ENCODE measurements around the gene UBL3. TPM values are rescaled to one million over a fixed set of nuclear protein-coding genes. Genes with fewer than 3 reads are reported as not detected.

Gene UBL3
- total RNA-seq, 1 experiment from 2014 or later, result 10.7 TPM

DNA sequence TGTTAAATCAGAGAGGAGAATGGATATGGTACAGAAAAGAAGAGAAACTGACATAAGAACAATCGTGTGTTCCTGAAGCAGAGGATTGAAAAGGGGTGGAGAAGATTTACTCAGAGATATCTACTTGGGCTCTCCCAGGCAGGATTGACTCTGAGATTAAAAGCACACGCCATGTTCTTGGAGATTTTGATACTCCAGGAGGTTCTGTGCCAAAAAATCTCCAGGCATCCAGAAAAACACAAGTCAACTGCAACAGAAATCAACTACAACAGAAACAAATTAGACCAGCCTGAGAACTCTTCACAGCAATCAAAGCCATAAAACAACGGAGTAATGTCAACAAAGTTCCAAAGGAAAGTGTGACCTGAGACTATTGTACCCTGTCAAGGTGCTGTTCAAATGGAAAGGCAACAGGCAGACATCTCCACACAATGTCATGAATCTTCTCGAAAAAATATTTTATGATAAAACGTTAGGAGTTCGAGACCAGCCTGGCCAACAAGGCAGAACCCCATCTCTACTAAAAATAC is 104.2 kb downstream of the UBL3 start:
- H3K36me3 ChIP-seq (ENCODE audit: control insufficient read depth in 1 of 2, insufficient read depth in 2 of 2, low read length in 2 of 2), result no peaks in the 10 kb centered on the region
- no peaks in the 10 kb centered on the region for H3K9me3 ChIP-seq (ENCODE audit: control insufficient read depth in 1 of 2, insufficient read depth in 1 of 2, low read depth in 1 of 2, low read length in 2 of 2)
- no peak overlapping the region for H2AFZ ChIP-seq (ENCODE audit: low read depth, low read length, poor library complexity, severe bottlenecking)
- H3K79me2 ChIP-seq (ENCODE audit: insufficient read depth, low read length), result no peaks in the 10 kb centered on the region
- BruUV-seq (replicated peaks), result no TSS peak
- H3K9ac ChIP-seq (ENCODE audit: low read length), result no peak overlapping the region
- no peaks in the 10 kb centered on the region for H3K4me1 ChIP-seq (ENCODE audit: control insufficient read depth in 1 of 2, insufficient read depth in 2 of 2, low read length in 2 of 2)
- no peaks in the 10 kb centered on the region for H3K9me2 ChIP-seq (ENCODE audit: insufficient read depth)
- H3K27ac ChIP-seq (ENCODE audit: low read depth, low read length), result no peak overlapping the region
- no peak overlapping the region for H3K4me3 ChIP-seq (replicated peaks in 1 of 2; ENCODE audit: low read depth in 1 of 2, low read length in 2 of 2)
- intact Hi-C loops (cut with micrococcal nuclease), result no loop called here
- ChIA-PET RAD21 (ENCODE audit: low non-redundant PET in 1 of 2, low total read pairs in 2 of 2, uncharacterized antibody in 2 of 2, unreplicated experiment in 2 of 2) (no interaction called here), CTCF (no interaction called here), POLR2A (no interaction called here)
- ATAC-seq (no peak), DNase-seq (ENCODE audit: low read depth, low spot score) (no peak)
- no peaks in the 10 kb centered on the region for H4K20me1 ChIP-seq (ENCODE audit: insufficient read depth)
- no peak for TF ChIP-seq JUND (IDR thresholded peaks at IDR 0.05)
- TF ChIP-seq, protein P1, sequence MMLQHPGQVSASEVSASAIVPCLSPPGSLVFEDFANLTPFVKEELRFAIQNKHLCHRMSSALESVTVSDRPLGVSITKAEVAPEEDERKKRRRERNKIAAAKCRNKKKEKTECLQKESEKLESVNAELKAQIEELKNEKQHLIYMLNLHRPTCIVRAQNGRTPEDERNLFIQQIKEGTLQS (IDR thresholded peaks at IDR 0.05), result no peak
- no peak for TF ChIP-seq YY1 (IDR thresholded peaks at IDR 0.05; ENCODE audit: extremely low read depth, insufficient replicate concordance, low read depth, low read length)
- TF ChIP-seq EZH2 (IDR thresholded peaks at IDR 0.05), result no peak
- TF ChIP-seq, protein P2, sequence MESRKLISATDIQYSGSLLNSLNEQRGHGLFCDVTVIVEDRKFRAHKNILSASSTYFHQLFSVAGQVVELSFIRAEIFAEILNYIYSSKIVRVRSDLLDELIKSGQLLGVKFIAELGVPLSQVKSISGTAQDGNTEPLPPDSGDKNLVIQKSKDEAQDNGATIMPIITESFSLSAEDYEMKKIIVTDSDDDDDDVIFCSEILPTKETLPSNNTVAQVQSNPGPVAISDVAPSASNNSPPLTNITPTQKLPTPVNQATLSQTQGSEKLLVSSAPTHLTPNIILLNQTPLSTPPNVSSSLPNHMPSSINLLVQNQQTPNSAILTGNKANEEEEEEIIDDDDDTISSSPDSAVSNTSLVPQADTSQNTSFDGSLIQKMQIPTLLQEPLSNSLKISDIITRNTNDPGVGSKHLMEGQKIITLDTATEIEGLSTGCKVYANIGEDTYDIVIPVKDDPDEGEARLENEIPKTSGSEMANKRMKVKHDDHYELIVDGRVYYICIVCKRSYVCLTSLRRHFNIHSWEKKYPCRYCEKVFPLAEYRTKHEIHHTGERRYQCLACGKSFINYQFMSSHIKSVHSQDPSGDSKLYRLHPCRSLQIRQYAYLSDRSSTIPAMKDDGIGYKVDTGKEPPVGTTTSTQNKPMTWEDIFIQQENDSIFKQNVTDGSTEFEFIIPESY (IDR thresholded peaks at IDR 0.05; ENCODE audit: extremely low read depth, insufficient replicate concordance, low read length), result no peak
- TF ChIP-seq RAD21 (IDR thresholded peaks at IDR 0.05; ENCODE audit: low read depth), result no peak
- TF ChIP-seq, protein P3, sequence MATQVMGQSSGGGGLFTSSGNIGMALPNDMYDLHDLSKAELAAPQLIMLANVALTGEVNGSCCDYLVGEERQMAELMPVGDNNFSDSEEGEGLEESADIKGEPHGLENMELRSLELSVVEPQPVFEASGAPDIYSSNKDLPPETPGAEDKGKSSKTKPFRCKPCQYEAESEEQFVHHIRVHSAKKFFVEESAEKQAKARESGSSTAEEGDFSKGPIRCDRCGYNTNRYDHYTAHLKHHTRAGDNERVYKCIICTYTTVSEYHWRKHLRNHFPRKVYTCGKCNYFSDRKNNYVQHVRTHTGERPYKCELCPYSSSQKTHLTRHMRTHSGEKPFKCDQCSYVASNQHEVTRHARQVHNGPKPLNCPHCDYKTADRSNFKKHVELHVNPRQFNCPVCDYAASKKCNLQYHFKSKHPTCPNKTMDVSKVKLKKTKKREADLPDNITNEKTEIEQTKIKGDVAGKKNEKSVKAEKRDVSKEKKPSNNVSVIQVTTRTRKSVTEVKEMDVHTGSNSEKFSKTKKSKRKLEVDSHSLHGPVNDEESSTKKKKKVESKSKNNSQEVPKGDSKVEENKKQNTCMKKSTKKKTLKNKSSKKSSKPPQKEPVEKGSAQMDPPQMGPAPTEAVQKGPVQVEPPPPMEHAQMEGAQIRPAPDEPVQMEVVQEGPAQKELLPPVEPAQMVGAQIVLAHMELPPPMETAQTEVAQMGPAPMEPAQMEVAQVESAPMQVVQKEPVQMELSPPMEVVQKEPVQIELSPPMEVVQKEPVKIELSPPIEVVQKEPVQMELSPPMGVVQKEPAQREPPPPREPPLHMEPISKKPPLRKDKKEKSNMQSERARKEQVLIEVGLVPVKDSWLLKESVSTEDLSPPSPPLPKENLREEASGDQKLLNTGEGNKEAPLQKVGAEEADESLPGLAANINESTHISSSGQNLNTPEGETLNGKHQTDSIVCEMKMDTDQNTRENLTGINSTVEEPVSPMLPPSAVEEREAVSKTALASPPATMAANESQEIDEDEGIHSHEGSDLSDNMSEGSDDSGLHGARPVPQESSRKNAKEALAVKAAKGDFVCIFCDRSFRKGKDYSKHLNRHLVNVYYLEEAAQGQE (IDR thresholded peaks at IDR 0.05; ENCODE audit: low read depth), result no peak
- TF ChIP-seq ZNF274 (IDR thresholded peaks at IDR 0.05; ENCODE audit: low read depth, low read length), result no peak
- no peak for TF ChIP-seq EGR1 (IDR thresholded peaks at IDR 0.05; ENCODE audit: low read depth)
- no peak for TF ChIP-seq POLR2A (IDR thresholded peaks at IDR 0.05; ENCODE audit: borderline replicate concordance, extremely low read depth, insufficient read depth, insufficient read length)
- TF ChIP-seq ELF1 (IDR thresholded peaks at IDR 0.05; ENCODE audit: borderline replicate concordance, low read depth), result no peak
- no peak for TF ChIP-seq SP1 (IDR thresholded peaks at IDR 0.05; ENCODE audit: low read depth)
- no peak for TF ChIP-seq SIN3A (IDR thresholded peaks at IDR 0.05; ENCODE audit: low read depth)
- TF ChIP-seq POLR2AphosphoS5 (IDR thresholded peaks at IDR 0.05; ENCODE audit: low read depth, low read length), result no peak
- TF ChIP-seq CBX3 (IDR thresholded peaks at IDR 0.05; ENCODE audit: low read depth), result no peak
- no peak for TF ChIP-seq CEBPB (IDR thresholded peaks at IDR 0.05; ENCODE audit: low read depth)
- H3K4me2 ChIP-seq (ENCODE audit: low read length), result no peak overlapping the region
- peaks cover 14% of the 10 kb centered on the region; the same call in 1 of the 2 replicates for H3K27me3 ChIP-seq (ENCODE audit: insufficient read depth, low read length)
